Measurements from ENCODE around the gene GIPC2.

- TF ChIP-seq CTCF (IDR thresholded peaks at IDR 0.05) (no peak), POLR2A (IDR thresholded peaks at IDR 0.05) (no peak)
Observed at GRCh38 chr1:78045563-78045925, 222 bp upstream of the GIPC2 start.
